A549 (cell line): Measurements from ENCODE around the gene ADAMTS4. TPM values are rescaled to one million over a fixed set of nuclear protein-coding genes. Genes with fewer than 3 reads are reported as not detected.
A peak's percentile ranks its signal among the peaks of the same experiment; 100 is the strongest.

Source experiments
- ATAC-seq, 2 experiments: fragments of 200-7000 bp in 1 of 2; fragments of >200 bp in 1 of 2; cut with Nextera tagmentation in 1 of 2; cut with Tn5 transposase in 1 of 2; 3 replicates each; pipeline versions ENCODE4 v1.8.0 to v1.9.1; 2018 to 2020; ENCODE audit warnings: mild to moderate bottlenecking in 1 of 2, moderate library complexity in 1 of 2
- CTCF ChIA-PET: fragments of 300-600 bp; sonication (Branson Sonifier 250); formaldehyde crosslinking; extraction: SDS; loops from one replicate; lab custom pipeline; 2021; ENCODE audit warnings: antibody characterized with exemption, inconsistent platforms; lab: Yijun Ruan, JAX
- POLR2A ChIA-PET: fragments of 350-600 bp; formaldehyde crosslinking; extraction: SDS; loops from one replicate; lab custom pipeline; 2021; ENCODE audit warnings: antibody characterized with exemption, inconsistent platforms; lab: Yijun Ruan, JAX
- DNase-seq, 2 experiments: peaks; one replicate each; pipeline versions ENCODE4 v3.0.0 to v3.0.0-alpha.2; 2011 to 2016; ENCODE audit warnings: low read depth in 1 of 2, low spot score in 1 of 2
- FAIRE-seq: peaks from 2 replicates; lab custom pipeline; 2011; peaks lifted over from hg19 to GRCh38; lab: Jason Lieb, UNC
- H3K27ac ChIP-seq, 2 experiments: fragments of >200 bp; sonication (Bioruptor Twin); formaldehyde crosslinking; 3 replicates each; pipeline ENCODE4 v1.5.1; 2016 to 2017
- H3K4me1 ChIP-seq: fragments of >200 bp; sonication (Bioruptor Twin); formaldehyde crosslinking; 3 replicates; pipeline ENCODE4 v1.6.1; 2016
- H3K4me2 ChIP-seq: fragments of >200 bp; sonication (Bioruptor Twin); formaldehyde crosslinking; 3 replicates; pipeline ENCODE4 v1.6.1; 2016
- H3K4me3 ChIP-seq: fragments of >200 bp; sonication (Bioruptor Twin); formaldehyde crosslinking; 3 replicates; pipeline ENCODE4 v1.5.1; 2016
- H3K9me3 ChIP-seq: fragments of >200 bp; sonication (Bioruptor Twin); formaldehyde crosslinking; 3 replicates; pipeline ENCODE4 v1.6.1; 2016
- BHLHE40 ChIP-seq: IDR thresholded peaks from 2 replicates; pipeline ENCODE4 v1.6.1; 2012; ENCODE audit warnings: low read depth, low read length, inconsistent platforms
- EP300 ChIP-seq, 2 experiments: fragments of >200 bp; sonication (Bioruptor Twin); formaldehyde crosslinking; IDR thresholded peaks; 2 replicates in 1 of 2; 3 replicates in 1 of 2; pipeline ENCODE4 v1.6.1; 2016 to 2017
- FOSB ChIP-seq: fragments of 250-450 bp; sonication (Bioruptor Pico); IDR thresholded peaks from 2 replicates; pipeline ENCODE4 v1.5.0; 2020; ENCODE audit warnings: mild to moderate bottlenecking, moderate library complexity
- HDAC2 ChIP-seq: fragments of 200-600 bp; sonication (generic); IDR thresholded peaks from 2 replicates; pipeline ENCODE4 v1.6.1; 2016
- HOXA7 ChIP-seq: fragments of 250-450 bp; sonication (Bioruptor Pico); IDR thresholded peaks from 2 replicates; pipeline ENCODE4 v1.5.0; 2020; ENCODE audit warnings: mild to moderate bottlenecking, moderate library complexity
- MAZ ChIP-seq: fragments of 150-350 bp; IDR thresholded peaks from 2 replicates; pipeline ENCODE4 v1.6.1; 2014; ENCODE audit warnings: antibody characterized with exemption, low read depth, low read length, borderline replicate concordance
- PHF8 ChIP-seq: fragments of 200-600 bp; sonication (generic); IDR thresholded peaks from 2 replicates; pipeline ENCODE4 v1.6.1; 2016; ENCODE audit warnings: low read depth, mild to moderate bottlenecking, antibody characterized with exemption, moderate library complexity, borderline replicate concordance
- RAD21 ChIP-seq, 2 experiments: fragments of >200 bp in 1 of 2; sonication (Bioruptor Twin) in 1 of 2; formaldehyde crosslinking in 1 of 2; IDR thresholded peaks in 1 of 2; conservative IDR thresholded peaks in 1 of 2; 2 replicates in 1 of 2; 3 replicates in 1 of 2; pipeline ENCODE4 v1.6.1; 2012 to 2018; ENCODE audit warnings: inconsistent platforms in 1 of 2
- RCOR1 ChIP-seq: fragments of 150-350 bp; IDR thresholded peaks from 2 replicates; pipeline ENCODE4 v1.6.1; 2014; ENCODE audit warnings: antibody characterized with exemption, low read length, low read depth
- SMC3 ChIP-seq: fragments of >200 bp; sonication (Bioruptor Twin); formaldehyde crosslinking; IDR thresholded peaks from 3 replicates; pipeline ENCODE4 v1.6.1; 2018; ENCODE audit warnings: inconsistent platforms
- ZC3H11A ChIP-seq: fragments of 450-650 bp; IDR thresholded peaks from 2 replicates; pipeline ENCODE4 v1.6.1; 2014; ENCODE audit warnings: antibody characterized with exemption, mild to moderate bottlenecking
- ZNF302 ChIP-seq: fragments of 250-450 bp; sonication (Bioruptor Pico); IDR thresholded peaks from 2 replicates; pipeline ENCODE4 v1.9.0; 2021; ENCODE audit warnings: inconsistent platforms, mild to moderate bottlenecking, moderate library complexity
- WGBS: methylation state at CpG from one replicate; pipeline ENCODE4 v1.1.6; 2017; ENCODE audit errors: missing lambda C conversion rate; 5-methylcytosine and 5-hydroxymethylcytosine counted together
- polyA plus RNA-seq, 4 experiments: library from polyadenylated mRNA; depleted of rRNA in 3 of 4; stranded (reverse); fragments of >200 nt; fragmentation: RNase III in 1 of 4; extraction: RNeasy Plus Mini Kit Qiagen cat#74134 plus additional on column Dnase treatment in 1 of 4; gene quantifications; 2 replicates in 3 of 4; 3 replicates in 1 of 4; pipeline ENCODE4 v1.2.3, GENCODE V29; 2011 to 2017
- TF ChIP-seq, protein P1 (sequence below): fragments of >200 bp; sonication (Bioruptor Twin); formaldehyde crosslinking; IDR thresholded peaks from 3 replicates; pipeline ENCODE4 v1.5.1; 2016
- TF ChIP-seq, protein P2 (sequence below): IDR thresholded peaks from 2 replicates; pipeline ENCODE4 v1.6.1; 2012; ENCODE audit warnings: low read depth, borderline replicate concordance
- TF ChIP-seq, protein P3 (sequence below): fragments of >200 bp; sonication (Bioruptor Twin); formaldehyde crosslinking; IDR thresholded peaks from 2 replicates; pipeline ENCODE4 v1.6.1; 2016
- TF ChIP-seq, protein P4 (sequence below): fragments of 250-450 bp; sonication (Bioruptor Pico); IDR thresholded peaks from 2 replicates; pipeline ENCODE4 v1.5.0; 2021; ENCODE audit warnings: mild to moderate bottlenecking, moderate library complexity, borderline replicate concordance

ADAMTS4 gene
- polyA plus RNA-seq, 2 of the 4 experiments (the other 2 are of a cell fraction), result not detected

DNA sequence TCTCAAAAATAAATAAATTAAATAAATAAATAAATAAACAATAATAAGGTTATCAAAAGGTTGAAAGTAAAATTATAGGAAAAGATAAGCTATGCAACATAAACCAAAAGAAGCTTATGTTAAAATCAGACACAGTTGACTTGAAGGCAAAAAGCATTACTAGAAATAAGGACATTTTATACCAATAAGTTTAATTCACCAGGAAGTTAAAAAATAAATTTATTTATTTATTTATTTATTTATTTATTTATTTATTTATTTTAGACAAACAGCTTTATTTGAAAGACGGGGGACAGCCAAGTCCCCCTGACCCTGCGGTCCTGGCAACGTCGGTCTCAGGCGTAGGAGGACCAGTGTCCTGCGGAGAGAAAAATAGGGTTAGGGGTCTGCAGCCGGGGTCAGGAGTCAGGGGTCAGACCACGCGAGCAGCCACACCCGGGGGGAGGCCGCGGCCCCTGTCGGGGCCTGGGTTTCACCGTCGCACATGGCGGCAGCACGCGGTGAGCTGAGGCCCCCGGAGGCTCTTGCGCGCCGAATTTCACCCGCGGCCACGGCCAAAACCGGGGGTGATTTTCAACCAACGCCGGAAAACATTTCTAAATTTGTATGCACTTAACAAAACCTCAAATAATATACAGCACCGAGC is 58.0 kb downstream of the ADAMTS4 start:
- ChIA-PET CTCF (interaction anchor here (0.7 to 3.5 kb wide), 12 partner anchors 9 to 306 kb away, joined by 3 to 13 read pairs (median 4); partner anchors contain the start of genes UFC1 and USF1), POLR2A (interaction anchor here (0.6 to 1.6 kb wide), 2 partner anchors 13 to 70 kb away, joined by 4 read pairs; partner anchors contain the start of gene UFC1)
- 96% methylated on average over 29 of the region's 29 CpGs for WGBS

DNA sequence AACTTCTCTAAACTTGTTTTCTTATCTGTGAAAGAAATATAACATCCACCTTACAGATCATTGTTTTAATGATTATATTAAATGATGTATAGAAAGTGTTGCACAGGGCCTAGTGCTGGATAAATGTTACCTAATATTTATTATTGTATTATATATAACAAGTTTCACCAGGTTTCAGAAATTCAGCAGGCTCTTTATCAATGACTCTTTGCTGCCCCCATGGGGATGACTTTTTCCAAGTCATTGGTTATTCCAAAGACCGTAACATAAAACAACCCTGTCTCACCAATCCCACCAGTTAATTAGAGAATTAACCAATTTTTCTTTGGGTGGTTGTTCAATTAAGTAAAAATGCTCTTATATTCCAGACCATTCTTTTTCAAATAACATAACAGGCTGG is 59.1 kb downstream of the ADAMTS4 start:
- no peak overlapping the region for H3K27ac ChIP-seq
- no peak overlapping the region for H3K4me3 ChIP-seq
- H3K4me1 ChIP-seq, result no peaks in the 10 kb centered on the region; the same call in 2 of the 3 replicates
- no peak overlapping the region for H3K4me2 ChIP-seq
- ATAC-seq, result peak in 1 of 2 experiments; percentile 66; a peak in 3 of 6 replicates
- ChIA-PET POLR2A (interaction anchor here (1.6 kb wide), 1 partner anchor 14 kb away, joined by 4 read pairs; the partner anchor contains the start of gene UFC1), CTCF (interaction anchor here (0.7 to 3.5 kb wide), 13 partner anchors 10 to 305 kb away, joined by 3 to 16 read pairs (median 4); partner anchors contain the start of genes KLHDC9, NIT1, PFDN2 and USF1)
- no peaks in the 10 kb centered on the region for H3K9me3 ChIP-seq
- no peak for FAIRE-seq
- peak; percentile 35 to 44 for DNase-seq
- WGBS, result 69% methylated on average over 1 of the region's 1 CpG
- TF ChIP-seq EP300 (IDR thresholded peaks at IDR 0.05), result no peak
- TF ChIP-seq, protein P1, sequence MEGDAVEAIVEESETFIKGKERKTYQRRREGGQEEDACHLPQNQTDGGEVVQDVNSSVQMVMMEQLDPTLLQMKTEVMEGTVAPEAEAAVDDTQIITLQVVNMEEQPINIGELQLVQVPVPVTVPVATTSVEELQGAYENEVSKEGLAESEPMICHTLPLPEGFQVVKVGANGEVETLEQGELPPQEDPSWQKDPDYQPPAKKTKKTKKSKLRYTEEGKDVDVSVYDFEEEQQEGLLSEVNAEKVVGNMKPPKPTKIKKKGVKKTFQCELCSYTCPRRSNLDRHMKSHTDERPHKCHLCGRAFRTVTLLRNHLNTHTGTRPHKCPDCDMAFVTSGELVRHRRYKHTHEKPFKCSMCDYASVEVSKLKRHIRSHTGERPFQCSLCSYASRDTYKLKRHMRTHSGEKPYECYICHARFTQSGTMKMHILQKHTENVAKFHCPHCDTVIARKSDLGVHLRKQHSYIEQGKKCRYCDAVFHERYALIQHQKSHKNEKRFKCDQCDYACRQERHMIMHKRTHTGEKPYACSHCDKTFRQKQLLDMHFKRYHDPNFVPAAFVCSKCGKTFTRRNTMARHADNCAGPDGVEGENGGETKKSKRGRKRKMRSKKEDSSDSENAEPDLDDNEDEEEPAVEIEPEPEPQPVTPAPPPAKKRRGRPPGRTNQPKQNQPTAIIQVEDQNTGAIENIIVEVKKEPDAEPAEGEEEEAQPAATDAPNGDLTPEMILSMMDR, result peak; percentile 53
- TF ChIP-seq SMC3, result peak; percentile 37; the same call in 1 of the 3 replicates
- TF ChIP-seq RAD21 (conservative IDR thresholded peaks at IDR 0.05 in 1 of 2, IDR thresholded peaks at IDR 0.05 in 1 of 2), result peak; percentile 56 to 62

More for the DNA sequence above, 58.0 kb downstream of the ADAMTS4 start:
- ATAC-seq, result no peak
- no peak overlapping the region for H3K4me2 ChIP-seq
- no peak for FAIRE-seq
- H3K4me3 ChIP-seq, result no peak overlapping the region
- TF ChIP-seq ZC3H11A, result peak; percentile 40
- TF ChIP-seq, protein P2, sequence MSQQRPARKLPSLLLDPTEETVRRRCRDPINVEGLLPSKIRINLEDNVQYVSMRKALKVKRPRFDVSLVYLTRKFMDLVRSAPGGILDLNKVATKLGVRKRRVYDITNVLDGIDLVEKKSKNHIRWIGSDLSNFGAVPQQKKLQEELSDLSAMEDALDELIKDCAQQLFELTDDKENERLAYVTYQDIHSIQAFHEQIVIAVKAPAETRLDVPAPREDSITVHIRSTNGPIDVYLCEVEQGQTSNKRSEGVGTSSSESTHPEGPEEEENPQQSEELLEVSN, result no peak
- TF ChIP-seq, protein P3, sequence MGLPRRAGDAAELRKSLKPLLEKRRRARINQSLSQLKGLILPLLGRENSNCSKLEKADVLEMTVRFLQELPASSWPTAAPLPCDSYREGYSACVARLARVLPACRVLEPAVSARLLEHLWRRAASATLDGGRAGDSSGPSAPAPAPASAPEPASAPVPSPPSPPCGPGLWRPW, result no peak
- no peak for TF ChIP-seq FOSB
- no peaks in the 10 kb centered on the region for H3K4me1 ChIP-seq
- no peak for DNase-seq
- H3K27ac ChIP-seq, result no peak overlapping the region
- no peaks in the 10 kb centered on the region for H3K9me3 ChIP-seq

DNA sequence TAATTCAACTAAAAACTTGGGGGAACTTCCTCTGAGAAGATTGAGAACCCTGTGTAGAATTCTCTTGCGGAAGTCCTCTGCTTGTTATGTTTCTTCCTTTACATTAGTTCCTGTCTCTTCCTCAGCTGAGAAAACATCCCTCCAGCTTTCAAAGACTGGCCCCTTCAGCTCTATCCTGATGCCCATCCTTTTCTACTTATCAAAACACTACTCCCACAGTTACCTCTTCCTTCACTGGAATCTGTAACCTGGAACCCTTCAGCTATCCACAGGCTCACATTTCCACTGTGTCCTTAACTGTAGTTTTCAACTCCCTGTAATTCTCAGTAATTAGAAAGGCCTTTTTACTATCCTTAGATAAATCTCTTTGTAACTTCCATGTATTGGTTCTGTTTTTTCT is 60.4 kb downstream of the ADAMTS4 start:
- TF ChIP-seq HDAC2, result no peak
- no peak for TF ChIP-seq HOXA7
- TF ChIP-seq ZNF302, result no peak
- TF ChIP-seq, protein P4, sequence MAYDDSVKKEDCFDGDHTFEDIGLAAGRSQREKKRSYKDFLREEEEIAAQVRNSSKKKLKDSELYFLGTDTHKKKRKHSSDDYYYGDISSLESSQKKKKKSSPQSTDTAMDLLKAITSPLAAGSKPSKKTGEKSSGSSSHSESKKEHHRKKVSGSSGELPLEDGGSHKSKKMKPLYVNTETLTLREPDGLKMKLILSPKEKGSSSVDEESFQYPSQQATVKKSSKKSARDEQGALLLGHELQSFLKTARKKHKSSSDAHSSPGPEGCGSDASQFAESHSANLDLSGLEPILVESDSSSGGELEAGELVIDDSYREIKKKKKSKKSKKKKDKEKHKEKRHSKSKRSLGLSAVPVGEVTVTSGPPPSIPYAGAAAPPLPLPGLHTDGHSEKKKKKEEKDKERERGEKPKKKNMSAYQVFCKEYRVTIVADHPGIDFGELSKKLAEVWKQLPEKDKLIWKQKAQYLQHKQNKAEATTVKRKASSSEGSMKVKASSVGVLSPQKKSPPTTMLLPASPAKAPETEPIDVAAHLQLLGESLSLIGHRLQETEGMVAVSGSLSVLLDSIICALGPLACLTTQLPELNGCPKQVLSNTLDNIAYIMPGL (CRISPR knock-in tag), result no peak
- no peak for TF ChIP-seq BHLHE40
- no peak for TF ChIP-seq MAZ
- no peak for TF ChIP-seq PHF8
- no peak for TF ChIP-seq RCOR1
- ChIA-PET CTCF (interaction anchor here (0.7 to 3.5 kb wide), 14 partner anchors 9 to 463 kb away, joined by 3 to 16 read pairs (median 5); partner anchors contain the start of genes KLHDC9, NIT1 and PFDN2), POLR2A (no interaction called here)
- DNase-seq, result no peak
- no peak overlapping the region for H3K27ac ChIP-seq
- peaks cover 9% of the 10 kb centered on the region for H3K4me1 ChIP-seq
- FAIRE-seq, result no peak
- H3K9me3 ChIP-seq, result no peaks in the 10 kb centered on the region
- no peak overlapping the region for H3K4me3 ChIP-seq
- WGBS, result 97% methylated on average over 1 of the region's 1 CpG
- H3K4me2 ChIP-seq, result no peak overlapping the region
- ATAC-seq, result no peak
